ENCODE measurements around the gene SUGP1. TPM values are rescaled to one million over a fixed set of nuclear protein-coding genes. Genes with fewer than 3 reads are reported as not detected.

Gene SUGP1
- total RNA-seq, 4 donors from 2014 or later, result 28.4 to 37.6 (median 32.3) TPM

DNA sequence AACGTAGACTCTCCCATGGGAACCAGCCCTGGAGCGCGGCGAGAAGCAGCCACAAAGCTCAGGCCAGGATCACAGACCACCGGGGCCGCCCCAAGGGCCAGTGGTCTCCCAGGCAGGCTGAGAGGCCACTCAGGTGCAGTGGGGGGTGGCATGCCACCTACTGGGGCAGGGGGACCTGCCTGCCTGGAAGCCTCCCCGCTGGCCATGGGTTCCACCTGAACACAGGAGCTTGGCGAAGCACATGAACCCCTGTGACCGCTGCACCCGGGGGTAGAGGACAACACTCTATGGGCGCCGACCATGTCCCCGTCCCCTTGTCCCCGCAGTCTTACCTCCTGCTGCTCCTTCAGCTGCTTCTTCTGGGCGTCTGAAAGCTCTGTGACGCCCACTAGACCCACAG, 40.5 kb downstream of the SUGP1 start:
- Histone ChIP-seq H3K27me3 (no peaks in the 10 kb centered on the region), H3K9me3 (no peaks in the 10 kb centered on the region), H3K36me3 (peaks cover 0 to 100% of the 10 kb centered on the region in 2 donors), H3K27ac (no peak overlapping the region), H3K4me3 (no peak overlapping the region), H3K4me1 (no peaks in the 10 kb centered on the region)
- TF ChIP-seq POLR2AphosphoS5 (IDR thresholded peaks at IDR 0.05) (no peak), POLR2A (IDR thresholded peaks at IDR 0.05) (no peak), EP300 (IDR thresholded peaks at IDR 0.05) (no peak)
- TF ChIP-seq, protein P1, sequence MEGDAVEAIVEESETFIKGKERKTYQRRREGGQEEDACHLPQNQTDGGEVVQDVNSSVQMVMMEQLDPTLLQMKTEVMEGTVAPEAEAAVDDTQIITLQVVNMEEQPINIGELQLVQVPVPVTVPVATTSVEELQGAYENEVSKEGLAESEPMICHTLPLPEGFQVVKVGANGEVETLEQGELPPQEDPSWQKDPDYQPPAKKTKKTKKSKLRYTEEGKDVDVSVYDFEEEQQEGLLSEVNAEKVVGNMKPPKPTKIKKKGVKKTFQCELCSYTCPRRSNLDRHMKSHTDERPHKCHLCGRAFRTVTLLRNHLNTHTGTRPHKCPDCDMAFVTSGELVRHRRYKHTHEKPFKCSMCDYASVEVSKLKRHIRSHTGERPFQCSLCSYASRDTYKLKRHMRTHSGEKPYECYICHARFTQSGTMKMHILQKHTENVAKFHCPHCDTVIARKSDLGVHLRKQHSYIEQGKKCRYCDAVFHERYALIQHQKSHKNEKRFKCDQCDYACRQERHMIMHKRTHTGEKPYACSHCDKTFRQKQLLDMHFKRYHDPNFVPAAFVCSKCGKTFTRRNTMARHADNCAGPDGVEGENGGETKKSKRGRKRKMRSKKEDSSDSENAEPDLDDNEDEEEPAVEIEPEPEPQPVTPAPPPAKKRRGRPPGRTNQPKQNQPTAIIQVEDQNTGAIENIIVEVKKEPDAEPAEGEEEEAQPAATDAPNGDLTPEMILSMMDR (IDR thresholded peaks at IDR 0.05), result no peak
- ATAC-seq, result no peak
- WGBS, 2 donors (ENCODE audit: low coverage in 1 of 2), result 77% methylated on average over 3 of the region's 16 CpGs; no CpG with 5 or more reads in 1 of the 2 donors

- no peaks in the 10 kb centered on the region for H3K4me1 ChIP-seq
- no peak for ATAC-seq
- WGBS, 2 donors (ENCODE audit: low coverage in 1 of 2), result 95% methylated on average over 7 of the region's 19 CpGs; no CpG with 5 or more reads in 1 of the 2 donors
- no peak overlapping the region for H3K4me3 ChIP-seq
- no peaks in the 10 kb centered on the region for H3K9me3 ChIP-seq
- peaks cover 6% of the 10 kb centered on the region for H3K27me3 ChIP-seq
- TF ChIP-seq POLR2AphosphoS5 (IDR thresholded peaks at IDR 0.05) (no peak), EP300 (IDR thresholded peaks at IDR 0.05) (no peak), POLR2A (IDR thresholded peaks at IDR 0.05) (no peak)
- TF ChIP-seq, protein P1 (IDR thresholded peaks at IDR 0.05), result no peak
- no peak overlapping the region for H3K27ac ChIP-seq
- H3K36me3 ChIP-seq, result peaks cover 0 to 95% of the 10 kb centered on the region in 2 donors
These were observed 41.2 kb downstream of the SUGP1 start for GRCh38 chr19:19279062-19279612.

DNA sequence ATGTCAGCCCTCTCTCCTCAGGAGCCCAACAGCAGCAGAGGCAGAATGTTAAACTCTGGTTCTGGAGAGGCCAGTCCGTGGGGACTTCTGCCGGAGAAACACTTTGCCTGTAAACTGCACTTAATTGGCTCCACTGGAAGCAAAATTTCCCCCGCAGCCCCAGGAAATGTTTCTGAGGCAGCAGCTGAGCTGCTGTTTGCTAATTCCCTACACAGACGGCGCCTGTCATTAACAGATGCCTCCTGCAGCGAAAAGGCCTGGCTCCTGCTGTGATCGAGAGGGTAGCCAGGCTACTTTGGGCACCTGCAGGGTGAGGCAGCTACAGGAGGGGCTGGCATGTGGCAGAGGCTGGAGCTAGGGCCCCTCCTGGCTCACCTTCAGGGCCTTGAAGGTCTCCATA, 42.0 kb downstream of the SUGP1 start:
- Histone ChIP-seq H3K27me3 (peaks cover 15% of the 10 kb centered on the region), H3K27ac (no peak overlapping the region), H3K4me3 (no peak overlapping the region), H3K36me3 (peaks cover 0 to 87% of the 10 kb centered on the region in 2 donors), H3K4me1 (peaks cover 0 to 3% (median 1%) of the 10 kb centered on the region in 3 donors), H3K9me3 (no peaks in the 10 kb centered on the region)
- TF ChIP-seq POLR2A (IDR thresholded peaks at IDR 0.05) (no peak), POLR2AphosphoS5 (IDR thresholded peaks at IDR 0.05) (no peak)
- TF ChIP-seq, protein P1 (IDR thresholded peaks at IDR 0.05), result no peak
- ATAC-seq, result no peak
- 86 to 100% methylated on average over 1 to 4 of the region's 7 CpGs for WGBS, 2 donors (ENCODE audit: low coverage in 1 of 2)

- Histone ChIP-seq H3K27me3 (peaks cover 28% of the 10 kb centered on the region), H3K9me3 (no peaks in the 10 kb centered on the region), H3K36me3 (peaks cover 0 to 73% of the 10 kb centered on the region in 2 donors), H3K4me3 (no peak overlapping the region), H3K4me1 (peaks cover 0 to 12% (median 5%) of the 10 kb centered on the region in 3 donors), H3K27ac (no peak overlapping the region)
- no peak for ATAC-seq
- no CpG with 5 or more reads among the region's 20 CpGs for WGBS, 2 donors (ENCODE audit: low coverage in 1 of 2)
- TF ChIP-seq, protein P1 (IDR thresholded peaks at IDR 0.05), result no peak
- TF ChIP-seq POLR2AphosphoS5 (IDR thresholded peaks at IDR 0.05), result no peak
These were observed 43.5 kb downstream of the SUGP1 start for GRCh38 chr19:19276851-19277250.

DNA sequence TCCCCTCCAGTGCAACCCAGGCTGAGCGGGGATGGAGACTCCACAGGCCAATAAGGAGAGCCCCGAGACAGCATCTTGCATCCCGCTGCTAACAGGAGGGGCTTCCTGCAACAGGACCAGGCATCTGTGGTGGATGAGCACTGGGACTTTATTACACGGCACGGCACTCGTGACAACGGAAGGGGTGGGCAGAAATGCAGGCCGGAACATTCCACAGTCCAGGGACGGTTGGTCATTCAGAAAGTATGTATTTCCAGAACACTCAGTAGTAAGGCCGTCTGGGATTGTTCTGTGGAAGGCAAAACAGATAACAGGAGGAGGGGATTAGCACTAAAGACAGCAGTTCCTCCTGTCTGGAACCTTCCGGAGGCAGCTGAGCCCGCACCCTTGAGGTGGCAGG, 43.9 kb downstream of the SUGP1 start:
- Histone ChIP-seq H3K27me3 (peaks cover 30% of the 10 kb centered on the region), H3K36me3 (peaks cover 0 to 68% of the 10 kb centered on the region in 2 donors), H3K4me3 (no peak overlapping the region), H3K4me1 (peaks cover 0 to 12% (median 5%) of the 10 kb centered on the region in 3 donors), H3K27ac (no peak overlapping the region), H3K9me3 (no peaks in the 10 kb centered on the region)
- TF ChIP-seq EP300 (IDR thresholded peaks at IDR 0.05) (no peak), POLR2AphosphoS5 (IDR thresholded peaks at IDR 0.05) (no peak)
- TF ChIP-seq, protein P1 (IDR thresholded peaks at IDR 0.05), result no peak
- WGBS, 2 donors (ENCODE audit: low coverage in 1 of 2), result 66% methylated on average over 10 of the region's 12 CpGs; no CpG with 5 or more reads in 1 of the 2 donors
- no peak for ATAC-seq

All from gastroesophageal sphincter (tissue), 4 donors.